Left ventricle myocardium inferior (tissue), 1 donor: ENCODE data around the gene VWF. TPM values are rescaled to one million over a fixed set of nuclear protein-coding genes. Genes with fewer than 3 reads are reported as not detected.

Source experiments
- DNase-seq: peaks from one replicate; pipeline ENCODE4 v3.0.0-alpha.2; 2020
- H3K27ac ChIP-seq: fragments of 200-600 bp; replicated peaks from 2 replicates; pipeline ENCODE4 v1.8.0; 2021
- H3K27me3 ChIP-seq: fragments of 200-600 bp; 2 replicates; pipeline ENCODE4 v1.8.0; 2021; ENCODE audit warnings: low read depth
- H3K36me3 ChIP-seq: fragments of 200-600 bp; 2 replicates; pipeline ENCODE4 v1.8.0; 2021
- H3K4me1 ChIP-seq: fragments of 200-600 bp; 2 replicates; pipeline ENCODE4 v1.8.0; 2021
- H3K4me3 ChIP-seq: fragments of 200-600 bp; 2 replicates; pipeline ENCODE4 v1.8.0; 2021; ENCODE audit warnings: mild to moderate bottlenecking, moderate library complexity
- H3K9me3 ChIP-seq: fragments of 200-600 bp; replicated peaks from 2 replicates; pipeline ENCODE4 v1.8.0; 2021
- intact Hi-C: fragments of 100-400 bp; cut with micrococcal nuclease; formaldehyde crosslinking; loops from one replicate; pipeline ENCODE4 v1.11.0; 2022
- total RNA-seq: library from RNA; stranded (reverse); fragmentation: NEBNext Ultra II Directional; extraction: Animal tissue kit (Norgen Biotek cat#: 25700); gene quantifications from one replicate; pipeline ENCODE4 v1.2.1, GENCODE V29; 2021
- TF ChIP-seq, protein P1 (sequence below): fragments of 200-600 bp; IDR thresholded peaks from 2 replicates; pipeline ENCODE4 v1.8.0; 2021; ENCODE audit warnings: antibody characterized with exemption, mild to moderate bottlenecking, borderline replicate concordance
- donor health status: DM: no; HTN: yes; CAD: no; lungs with severe emphysema.

VWF gene
- total RNA-seq, 1 donor from 2014 or later, result 250 TPM

GRCh38 chr12:5907807-5908206 is 216.7 kb downstream of the VWF start:
- H3K27me3 ChIP-seq, result peaks cover 57% of the 10 kb centered on the region
- no peak for DNase-seq
- H3K27ac ChIP-seq, result no peak overlapping the region
- TF ChIP-seq, protein P1, sequence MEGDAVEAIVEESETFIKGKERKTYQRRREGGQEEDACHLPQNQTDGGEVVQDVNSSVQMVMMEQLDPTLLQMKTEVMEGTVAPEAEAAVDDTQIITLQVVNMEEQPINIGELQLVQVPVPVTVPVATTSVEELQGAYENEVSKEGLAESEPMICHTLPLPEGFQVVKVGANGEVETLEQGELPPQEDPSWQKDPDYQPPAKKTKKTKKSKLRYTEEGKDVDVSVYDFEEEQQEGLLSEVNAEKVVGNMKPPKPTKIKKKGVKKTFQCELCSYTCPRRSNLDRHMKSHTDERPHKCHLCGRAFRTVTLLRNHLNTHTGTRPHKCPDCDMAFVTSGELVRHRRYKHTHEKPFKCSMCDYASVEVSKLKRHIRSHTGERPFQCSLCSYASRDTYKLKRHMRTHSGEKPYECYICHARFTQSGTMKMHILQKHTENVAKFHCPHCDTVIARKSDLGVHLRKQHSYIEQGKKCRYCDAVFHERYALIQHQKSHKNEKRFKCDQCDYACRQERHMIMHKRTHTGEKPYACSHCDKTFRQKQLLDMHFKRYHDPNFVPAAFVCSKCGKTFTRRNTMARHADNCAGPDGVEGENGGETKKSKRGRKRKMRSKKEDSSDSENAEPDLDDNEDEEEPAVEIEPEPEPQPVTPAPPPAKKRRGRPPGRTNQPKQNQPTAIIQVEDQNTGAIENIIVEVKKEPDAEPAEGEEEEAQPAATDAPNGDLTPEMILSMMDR, result no peak
- H3K36me3 ChIP-seq, result peaks cover 2% of the 10 kb centered on the region
- intact Hi-C loops, result no loop called here
- no peaks in the 10 kb centered on the region for H3K9me3 ChIP-seq
- peaks cover 8% of the 10 kb centered on the region for H3K4me1 ChIP-seq
- no peak overlapping the region for H3K4me3 ChIP-seq

GRCh38 chr12:5905757-5906156 is 218.7 kb downstream of the VWF start:
- peaks cover 49% of the 10 kb centered on the region for H3K27me3 ChIP-seq
- DNase-seq, result no peak
- TF ChIP-seq, protein P1, result no peak
- no peak overlapping the region for H3K27ac ChIP-seq
- H3K4me1 ChIP-seq, result peaks cover 8% of the 10 kb centered on the region
- H3K9me3 ChIP-seq, result no peaks in the 10 kb centered on the region
- peaks cover 2% of the 10 kb centered on the region for H3K36me3 ChIP-seq
- intact Hi-C loops, result no loop called here
- H3K4me3 ChIP-seq, result no peak overlapping the region

- H3K27ac ChIP-seq, result no peak overlapping the region
- H3K36me3 ChIP-seq, result peaks cover 2% of the 10 kb centered on the region
- H3K4me1 ChIP-seq, result peaks cover 8% of the 10 kb centered on the region
- H3K27me3 ChIP-seq, result peaks cover 44% of the 10 kb centered on the region
- no peak for DNase-seq
- intact Hi-C loops, result no loop called here
- no peaks in the 10 kb centered on the region for H3K9me3 ChIP-seq
- no peak overlapping the region for H3K4me3 ChIP-seq
- TF ChIP-seq, protein P1, result no peak
Observed at GRCh38 chr12:5904969-5905368, 219.5 kb downstream of the VWF start.

GRCh38 chr12:5904441-5904840 is 220.0 kb downstream of the VWF start:
- TF ChIP-seq, protein P1, result no peak
- Histone ChIP-seq H3K27ac (no peak overlapping the region), H3K4me3 (no peak overlapping the region), H3K27me3 (peaks cover 38% of the 10 kb centered on the region), H3K36me3 (peaks cover 2% of the 10 kb centered on the region), H3K4me1 (peaks cover 8% of the 10 kb centered on the region), H3K9me3 (no peaks in the 10 kb centered on the region)
- intact Hi-C loops, result no loop called here
- DNase-seq, result no peak

DNA sequence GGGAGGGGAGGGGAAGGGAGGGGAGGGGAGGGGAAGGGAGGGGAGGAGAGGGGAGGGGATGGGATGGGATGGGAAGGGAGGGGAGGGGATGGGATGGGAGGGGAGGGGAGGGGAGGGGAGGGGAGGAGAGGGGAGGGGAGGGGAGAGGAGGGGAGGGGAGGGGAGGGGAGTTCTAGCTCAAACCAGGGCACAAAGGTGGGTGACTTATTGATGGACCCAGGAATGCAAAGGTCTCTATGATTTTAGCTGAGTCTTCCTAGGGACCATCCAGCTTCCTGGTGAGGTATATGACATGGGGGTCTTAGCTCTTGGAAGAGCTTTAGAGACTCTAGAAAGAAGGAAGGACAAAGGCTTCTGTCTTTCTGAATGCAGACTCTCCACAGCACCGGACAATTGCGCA is 221.7 kb downstream of the VWF start:
- Histone ChIP-seq H3K4me3 (no peak overlapping the region), H3K36me3 (peaks cover 6% of the 10 kb centered on the region), H3K27ac (no peak overlapping the region), H3K27me3 (peaks cover 24% of the 10 kb centered on the region), H3K9me3 (no peaks in the 10 kb centered on the region), H3K4me1 (peaks cover 8% of the 10 kb centered on the region)
- intact Hi-C loops, result no loop called here
- no peak for DNase-seq
- TF ChIP-seq, protein P1, result no peak

- DNase-seq, result no peak
- Histone ChIP-seq H3K27ac (no peak overlapping the region), H3K27me3 (peaks cover 27% of the 10 kb centered on the region), H3K4me1 (peaks cover 8% of the 10 kb centered on the region), H3K9me3 (no peaks in the 10 kb centered on the region), H3K4me3 (no peak overlapping the region), H3K36me3 (peaks cover 6% of the 10 kb centered on the region)
- TF ChIP-seq, protein P1, result no peak
- intact Hi-C loops, result no loop called here
Observed at GRCh38 chr12:5901416-5901815, 223.1 kb downstream of the VWF start.
